IMR-90 (cell line): ENCODE measurements around the gene UBD. TPM values are rescaled to one million over a fixed set of nuclear protein-coding genes. Genes with fewer than 3 reads are reported as not detected.

Experiments used
- ATAC-seq: fragments of 200-7000 bp; cut with Tn5 transposase; 2 replicates; pipeline ENCODE4 v1.9.1; 2020; ENCODE audit warnings: low read depth, mild to moderate bottlenecking, moderate library complexity
- BruUV-seq: library from RNA; stranded (reverse); fragments of 400-500 nt; replicated peaks from 2 replicates; lab custom pipeline; 2021; lab: Mats Ljungman, UMichigan
- CTCF ChIA-PET: fragments of 300-600 bp; formaldehyde crosslinking; extraction: SDS; loops from one replicate; lab custom pipeline; 2021; ENCODE audit warnings: antibody characterized with exemption; lab: Yijun Ruan, JAX
- POLR2A ChIA-PET: fragments of 300-600 bp; sonication (Branson Sonifier 250); formaldehyde crosslinking; loops from one replicate; lab custom pipeline; 2022; ENCODE audit warnings: antibody characterized with exemption; ENCODE audit not compliant: unreplicated experiment; lab: Charles Lee
- DNase-seq: peaks from one replicate; pipeline ENCODE4 v3.0.0; 2013
- H2AFZ ChIP-seq: replicated peaks from 2 replicates; pipeline ENCODE3; 2013; ENCODE audit warnings: low read length, mild to moderate bottlenecking; ENCODE audit not compliant: poor library complexity
- H2AK5ac ChIP-seq: 2 replicates; pipeline ENCODE4 v1.6.1; 2013; ENCODE audit warnings: low read depth, low read length, inconsistent platforms
- H2AK9ac ChIP-seq: replicated peaks from 2 replicates; pipeline ENCODE3; 2013; ENCODE audit warnings: mild to moderate bottlenecking, low read depth, low read length, moderate library complexity; ENCODE audit not compliant: poor library complexity
- H2BK120ac ChIP-seq: 2 replicates; pipeline ENCODE4 v1.6.1; 2013; ENCODE audit warnings: low read depth, low read length, inconsistent platforms
- H2BK15ac ChIP-seq: 3 replicates; pipeline ENCODE4 v1.6.1; 2013; ENCODE audit warnings: low read depth, low read length, inconsistent platforms
- H2BK20ac ChIP-seq: 2 replicates; pipeline ENCODE4 v1.6.1; 2013; ENCODE audit warnings: low read depth, mild to moderate bottlenecking, inconsistent platforms, low read length, moderate library complexity
- H2BK5ac ChIP-seq: 2 replicates; pipeline ENCODE4 v1.6.1; 2013; ENCODE audit warnings: mild to moderate bottlenecking, low read depth, low read length, inconsistent platforms; ENCODE audit not compliant: poor library complexity, severe bottlenecking
- H3K14ac ChIP-seq: replicated peaks from 2 replicates; pipeline ENCODE4 v1.6.1; 2013; ENCODE audit warnings: low read depth, low read length, inconsistent platforms
- H3K18ac ChIP-seq: 2 replicates; pipeline ENCODE4 v1.6.1; 2013; ENCODE audit warnings: low read depth, low read length, control low read depth
- H3K23ac ChIP-seq: 2 replicates; pipeline ENCODE4 v1.6.1; 2013; ENCODE audit warnings: low read depth, low read length, inconsistent platforms
- H3K27ac ChIP-seq: 2 replicates; pipeline ENCODE4 v1.5.1; 2013; ENCODE audit warnings: mild to moderate bottlenecking, control low read depth, low read length; ENCODE audit not compliant: insufficient read depth
- H3K27me3 ChIP-seq: 2 replicates; pipeline ENCODE4 v1.6.1; 2013; ENCODE audit warnings: low read length; ENCODE audit not compliant: control insufficient read depth, insufficient read depth
- H3K36me3 ChIP-seq: 2 replicates; pipeline ENCODE4 v1.6.1; 2013; ENCODE audit warnings: low read length, mixed read lengths; ENCODE audit not compliant: control insufficient read depth, insufficient read depth
- H3K4ac ChIP-seq: 2 replicates; pipeline ENCODE4 v1.6.1; 2013; ENCODE audit warnings: low read depth, low read length, inconsistent platforms
- H3K4me1 ChIP-seq: 2 replicates; pipeline ENCODE4 v1.6.1; 2013; ENCODE audit warnings: low read length, mixed read lengths; ENCODE audit not compliant: control insufficient read depth, insufficient read depth
- H3K4me2 ChIP-seq: 2 replicates; pipeline ENCODE4 v1.6.1; 2013; ENCODE audit warnings: low read depth, mild to moderate bottlenecking, control low read depth, low read length, moderate library complexity
- H3K4me3 ChIP-seq: 2 replicates; pipeline ENCODE4 v1.5.1; 2013; ENCODE audit warnings: low read depth, mild to moderate bottlenecking, control low read depth, low read length, moderate library complexity; ENCODE audit not compliant: insufficient read depth
- H3K56ac ChIP-seq: 2 replicates; pipeline ENCODE4 v1.6.1; 2013; ENCODE audit warnings: low read length, inconsistent platforms; ENCODE audit not compliant: insufficient read depth; ENCODE audit errors: extremely low read depth
- H3K79me1 ChIP-seq, 2 experiments: 2 replicates each; pipeline ENCODE4 v1.6.1; 2013; ENCODE audit warnings: low read length in 2 of 2, inconsistent platforms in 1 of 2, low read depth in 1 of 2
- H3K9ac ChIP-seq: 2 replicates; pipeline ENCODE4 v1.6.1; 2013; ENCODE audit warnings: low read depth, low read length, control low read depth
- H3K9me1 ChIP-seq: 2 replicates; pipeline ENCODE4 v1.6.1; 2013; ENCODE audit warnings: low read length, inconsistent platforms; ENCODE audit not compliant: insufficient read depth
- H3K9me3 ChIP-seq: 2 replicates; pipeline ENCODE4 v1.6.1; 2013; ENCODE audit warnings: low read length; ENCODE audit not compliant: control insufficient read depth, insufficient read depth
- H4K20me1 ChIP-seq: 2 replicates; pipeline ENCODE4 v1.6.1; 2013; ENCODE audit warnings: low read length, inconsistent platforms; ENCODE audit not compliant: insufficient read depth
- H4K5ac ChIP-seq: 2 replicates; pipeline ENCODE4 v1.6.1; 2013; ENCODE audit warnings: mild to moderate bottlenecking, low read depth, low read length, control low read depth
- H4K8ac ChIP-seq, 2 experiments: 2 replicates each; pipeline ENCODE4 v1.6.1; 2013; ENCODE audit warnings: low read depth in 2 of 2, low read length in 2 of 2, control low read depth in 1 of 2, inconsistent platforms in 1 of 2
- H4K91ac ChIP-seq: 2 replicates; pipeline ENCODE4 v1.6.1; 2013; ENCODE audit warnings: low read depth, low read length, inconsistent platforms; ENCODE audit not compliant: insufficient read depth
- BHLHE40 ChIP-seq: fragments of 150-350 bp; IDR thresholded peaks from 2 replicates; pipeline ENCODE4 v1.6.1; 2016; ENCODE audit warnings: mild to moderate bottlenecking, low read depth, low read length
- CEBPB ChIP-seq: IDR thresholded peaks from 2 replicates; pipeline ENCODE4 v1.6.1; 2012; ENCODE audit warnings: low read depth, low read length, improper control_type of control experiment
- CHD1 ChIP-seq: IDR thresholded peaks from 2 replicates; pipeline ENCODE4 v1.6.1; 2012; ENCODE audit warnings: low read depth, low read length, improper control_type of control experiment
- FOS ChIP-seq: fragments of 150-350 bp; IDR thresholded peaks from 2 replicates; pipeline ENCODE4 v1.6.1; 2016; ENCODE audit warnings: low read depth, low read length
- MAFK ChIP-seq: IDR thresholded peaks from 2 replicates; pipeline ENCODE4 v1.6.1; 2012; ENCODE audit warnings: low read depth, low read length, improper control_type of control experiment
- MAZ ChIP-seq: IDR thresholded peaks from 2 replicates; pipeline ENCODE4 v1.6.1; 2012; ENCODE audit warnings: low read depth, mild to moderate bottlenecking, low read length, improper control_type of control experiment, moderate library complexity, borderline replicate concordance
- MXI1 ChIP-seq: IDR thresholded peaks from 2 replicates; pipeline ENCODE4 v1.6.1; 2012; ENCODE audit warnings: low read depth, mild to moderate bottlenecking, low read length, moderate library complexity, borderline replicate concordance
- NFE2L2 ChIP-seq: fragments of 150-350 bp; IDR thresholded peaks from 2 replicates; pipeline ENCODE4 v1.6.1; 2016; ENCODE audit warnings: low read depth, mild to moderate bottlenecking, low read length
- POLR2A ChIP-seq: IDR thresholded peaks from 2 replicates; pipeline ENCODE4 v1.6.1; 2012; ENCODE audit warnings: mild to moderate bottlenecking, low read depth, low read length
- RAD21 ChIP-seq: IDR thresholded peaks from 2 replicates; pipeline ENCODE4 v1.6.1; 2012; ENCODE audit warnings: low read length, improper control_type of control experiment
- SMC3 ChIP-seq: fragments of 150-350 bp; IDR thresholded peaks from 2 replicates; pipeline ENCODE4 v1.6.1; 2016; ENCODE audit warnings: low read depth, mild to moderate bottlenecking, antibody characterized with exemption, low read length, moderate library complexity
- WGBS, 2 experiments: methylation state at CpG; one replicate each; pipeline versions ENCODE4 v1.1.5 to v1.1.7; 2013; ENCODE audit warnings: missing lambda C conversion rate in 2 of 2; ENCODE audit not compliant: insufficient read length in 1 of 2; ENCODE audit errors: extremely low coverage in 2 of 2; 5-methylcytosine and 5-hydroxymethylcytosine counted together
- dilution Hi-C: fragments of 300-500 bp; cut with HindIII; formaldehyde crosslinking; loops from one replicate; pipeline ENCODE4 v1.14.3; 2018; ENCODE audit warnings: low sequenced_read_pairs; ENCODE audit not compliant: unreplicated experiment
- in situ Hi-C: fragments of 300-500 bp; cut with MboI; formaldehyde crosslinking; loops from 3 replicates; pipeline ENCODE4 v1.14.3; 2019; ENCODE audit warnings: low sequenced_read_pairs, inconsistent platforms, mixed read lengths
- intact Hi-C: fragments of 100-400 bp; cut with micrococcal nuclease; formaldehyde crosslinking; loops from 2 replicates; pipeline ENCODE4 v1.10.0; 2022
- polyA plus RNA-seq, 3 experiments: library from polyadenylated mRNA; depleted of rRNA; stranded (reverse); fragments of >200 nt; gene quantifications; 2 replicates each; pipeline ENCODE4 v1.2.3, GENCODE V29; 2012; ENCODE audit warnings: low replicate concordance in 1 of 3
- total RNA-seq: library from RNA; depleted of rRNA; stranded (reverse); fragments of >200 nt; gene quantifications from 2 replicates; pipeline ENCODE4 v1.2.3, GENCODE V29; 2012
- TF ChIP-seq, protein P1 (sequence below): fragments of 150-350 bp; IDR thresholded peaks from 2 replicates; pipeline ENCODE4 v1.6.1; 2016; ENCODE audit warnings: low read depth, mild to moderate bottlenecking, low read length, moderate library complexity, borderline replicate concordance
- TF ChIP-seq, protein P2 (sequence below): conservative IDR thresholded peaks from 2 replicates; pipeline ENCODE4 v1.5.1; 2012; ENCODE audit warnings: mild to moderate bottlenecking, low read depth, low read length, improper control_type of control experiment
- TF ChIP-seq, protein P3 (sequence below): fragments of 150-350 bp; IDR thresholded peaks from 2 replicates; pipeline ENCODE4 v1.6.1; 2017; ENCODE audit warnings: mild to moderate bottlenecking, antibody characterized with exemption, low read length, low read depth

Gene UBD
- total and polyA plus RNA-seq, 2 of the 4 experiments (the other 2 are of a cell fraction): not detected

DNA sequence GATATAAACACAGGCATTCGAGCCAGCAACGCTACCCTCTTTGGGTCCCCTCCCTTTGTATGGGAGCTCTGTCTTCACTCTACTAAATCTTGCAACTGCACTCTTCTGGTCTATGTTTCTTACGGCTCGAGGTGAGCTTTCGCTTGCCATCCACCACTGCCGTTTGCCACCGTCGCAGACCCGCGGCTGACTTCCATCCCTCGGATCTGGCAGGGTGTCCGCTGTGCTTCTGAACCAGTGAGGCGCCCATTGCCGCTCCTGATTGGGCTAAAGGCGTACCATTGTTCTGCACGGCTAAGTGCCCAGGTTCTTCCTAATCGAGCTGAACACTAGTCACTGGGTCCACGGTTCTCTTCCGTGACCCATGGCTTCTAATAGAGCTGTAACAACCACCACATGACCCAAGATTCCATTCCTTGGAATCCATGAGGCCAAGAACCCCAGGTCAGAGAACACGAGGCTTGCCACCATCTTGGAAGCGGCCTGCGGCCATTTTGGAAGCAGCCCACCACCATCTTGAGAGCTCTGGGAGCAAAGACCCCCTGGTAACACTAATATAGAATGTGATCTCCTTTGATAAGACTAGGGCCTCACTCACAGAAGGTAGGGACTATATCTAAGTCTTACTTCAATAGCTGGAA, 973 bp downstream of the UBD start:
- Histone ChIP-seq H3K27ac (no peak overlapping the region), H2AK9ac (no peak overlapping the region), H3K4me3 (no peak overlapping the region), H2AFZ (no peak overlapping the region), H3K23ac (no peak overlapping the region), H2BK120ac (no peak overlapping the region), H3K9me1 (no peaks in the 10 kb centered on the region), H3K18ac (no peak overlapping the region), H2BK15ac (no peak overlapping the region), H2BK5ac (no peak overlapping the region), H3K4ac (no peak overlapping the region), H2BK20ac (no peak overlapping the region), H4K8ac (no peak overlapping the region), H4K5ac (no peak overlapping the region), H3K79me1 (no peaks in the 10 kb centered on the region), H3K9me3 (no peaks in the 10 kb centered on the region), H3K14ac (no peak overlapping the region), H3K36me3 (no peaks in the 10 kb centered on the region), H4K20me1 (no peaks in the 10 kb centered on the region), H3K27me3 (peaks cover 9% of the 10 kb centered on the region; the same call in 1 of the 2 replicates), H4K91ac (no peak overlapping the region), H3K4me2 (no peak overlapping the region), H3K9ac (no peak overlapping the region), H3K56ac (no peak overlapping the region), H3K4me1 (no peaks in the 10 kb centered on the region; the same call in 1 of the 2 replicates), H2AK5ac (no peak overlapping the region)
- DNase-seq: no peak
- dilution Hi-C loops: no loop called here
- intact Hi-C loops: no loop called here
- POLR2A ChIA-PET: no interaction called here
- no TSS peak for BruUV-seq
- CTCF ChIA-PET: no interaction called here
- WGBS, 2 experiments: 79% methylated on average over 13 of the region's 22 CpGs; no CpG with 5 or more reads in 1 of the 2 experiments
- ATAC-seq: no peak
- TF ChIP-seq FOS (no peak), NFE2L2 (no peak), MAZ (no peak), RAD21 (no peak), MAFK (no peak), BHLHE40 (no peak), CEBPB (no peak), POLR2A (no peak), MXI1 (no peak), SMC3 (no peak), CHD1 (no peak)
- TF ChIP-seq, protein P1, sequence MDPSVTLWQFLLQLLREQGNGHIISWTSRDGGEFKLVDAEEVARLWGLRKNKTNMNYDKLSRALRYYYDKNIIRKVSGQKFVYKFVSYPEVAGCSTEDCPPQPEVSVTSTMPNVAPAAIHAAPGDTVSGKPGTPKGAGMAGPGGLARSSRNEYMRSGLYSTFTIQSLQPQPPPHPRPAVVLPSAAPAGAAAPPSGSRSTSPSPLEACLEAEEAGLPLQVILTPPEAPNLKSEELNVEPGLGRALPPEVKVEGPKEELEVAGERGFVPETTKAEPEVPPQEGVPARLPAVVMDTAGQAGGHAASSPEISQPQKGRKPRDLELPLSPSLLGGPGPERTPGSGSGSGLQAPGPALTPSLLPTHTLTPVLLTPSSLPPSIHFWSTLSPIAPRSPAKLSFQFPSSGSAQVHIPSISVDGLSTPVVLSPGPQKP: no peak
- TF ChIP-seq, protein P2, sequence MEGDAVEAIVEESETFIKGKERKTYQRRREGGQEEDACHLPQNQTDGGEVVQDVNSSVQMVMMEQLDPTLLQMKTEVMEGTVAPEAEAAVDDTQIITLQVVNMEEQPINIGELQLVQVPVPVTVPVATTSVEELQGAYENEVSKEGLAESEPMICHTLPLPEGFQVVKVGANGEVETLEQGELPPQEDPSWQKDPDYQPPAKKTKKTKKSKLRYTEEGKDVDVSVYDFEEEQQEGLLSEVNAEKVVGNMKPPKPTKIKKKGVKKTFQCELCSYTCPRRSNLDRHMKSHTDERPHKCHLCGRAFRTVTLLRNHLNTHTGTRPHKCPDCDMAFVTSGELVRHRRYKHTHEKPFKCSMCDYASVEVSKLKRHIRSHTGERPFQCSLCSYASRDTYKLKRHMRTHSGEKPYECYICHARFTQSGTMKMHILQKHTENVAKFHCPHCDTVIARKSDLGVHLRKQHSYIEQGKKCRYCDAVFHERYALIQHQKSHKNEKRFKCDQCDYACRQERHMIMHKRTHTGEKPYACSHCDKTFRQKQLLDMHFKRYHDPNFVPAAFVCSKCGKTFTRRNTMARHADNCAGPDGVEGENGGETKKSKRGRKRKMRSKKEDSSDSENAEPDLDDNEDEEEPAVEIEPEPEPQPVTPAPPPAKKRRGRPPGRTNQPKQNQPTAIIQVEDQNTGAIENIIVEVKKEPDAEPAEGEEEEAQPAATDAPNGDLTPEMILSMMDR: no peak
- TF ChIP-seq, protein P3, sequence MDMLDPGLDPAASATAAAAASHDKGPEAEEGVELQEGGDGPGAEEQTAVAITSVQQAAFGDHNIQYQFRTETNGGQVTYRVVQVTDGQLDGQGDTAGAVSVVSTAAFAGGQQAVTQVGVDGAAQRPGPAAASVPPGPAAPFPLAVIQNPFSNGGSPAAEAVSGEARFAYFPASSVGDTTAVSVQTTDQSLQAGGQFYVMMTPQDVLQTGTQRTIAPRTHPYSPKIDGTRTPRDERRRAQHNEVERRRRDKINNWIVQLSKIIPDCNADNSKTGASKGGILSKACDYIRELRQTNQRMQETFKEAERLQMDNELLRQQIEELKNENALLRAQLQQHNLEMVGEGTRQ: no peak
- in situ Hi-C loops: no loop called here
